NCI-H226 (cell line): ENCODE measurements around the gene MAP2K7.
"Not testable (repeated sequence)": the region's sequence is repeated elsewhere in the genome, so short reads cannot be mapped to it uniquely, and the experiment has no call there.

ENCODE experiments used
- DNase-seq: peaks from one replicate; pipeline ENCODE4 v3.0.0-alpha.2; 2015

MAP2K7 gene

DNA sequence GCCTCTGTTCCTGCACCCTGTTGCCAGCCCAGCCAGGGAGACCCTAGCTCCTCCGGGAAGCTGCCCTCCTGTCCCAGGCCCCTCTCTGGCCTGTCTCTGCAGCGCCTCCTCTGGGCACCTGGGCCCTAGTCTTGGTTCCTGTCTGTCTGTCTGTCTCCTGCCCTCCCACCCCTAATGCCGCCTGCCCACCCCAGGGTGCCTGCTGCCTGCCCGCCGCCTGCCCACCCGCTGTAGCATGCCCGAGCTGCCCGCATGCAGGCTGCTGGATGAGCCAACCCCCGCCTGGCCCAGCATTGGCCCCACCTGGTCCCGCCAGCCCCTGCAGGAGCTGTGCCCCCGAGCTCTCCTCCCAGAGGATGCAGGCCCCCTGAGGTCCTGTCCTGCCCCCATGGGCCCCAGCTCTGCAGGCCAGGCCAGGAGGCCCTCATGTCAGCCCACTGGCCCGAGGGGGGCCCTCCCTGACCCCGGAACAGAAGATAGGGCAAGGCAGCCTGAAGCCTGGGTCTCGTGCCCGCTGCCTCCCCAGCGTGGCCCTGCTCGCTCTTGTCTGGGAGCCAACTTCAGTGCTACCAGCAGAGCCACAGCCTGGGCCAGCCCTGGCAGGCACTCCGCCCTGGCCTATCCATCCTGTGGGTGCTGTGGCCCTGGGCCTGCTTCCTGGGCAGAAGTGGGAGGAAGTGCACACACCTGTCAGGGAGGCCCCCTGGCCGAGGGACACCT, 5.2 kb downstream of the MAP2K7 start:
- DNase-seq, result no peak

DNA sequence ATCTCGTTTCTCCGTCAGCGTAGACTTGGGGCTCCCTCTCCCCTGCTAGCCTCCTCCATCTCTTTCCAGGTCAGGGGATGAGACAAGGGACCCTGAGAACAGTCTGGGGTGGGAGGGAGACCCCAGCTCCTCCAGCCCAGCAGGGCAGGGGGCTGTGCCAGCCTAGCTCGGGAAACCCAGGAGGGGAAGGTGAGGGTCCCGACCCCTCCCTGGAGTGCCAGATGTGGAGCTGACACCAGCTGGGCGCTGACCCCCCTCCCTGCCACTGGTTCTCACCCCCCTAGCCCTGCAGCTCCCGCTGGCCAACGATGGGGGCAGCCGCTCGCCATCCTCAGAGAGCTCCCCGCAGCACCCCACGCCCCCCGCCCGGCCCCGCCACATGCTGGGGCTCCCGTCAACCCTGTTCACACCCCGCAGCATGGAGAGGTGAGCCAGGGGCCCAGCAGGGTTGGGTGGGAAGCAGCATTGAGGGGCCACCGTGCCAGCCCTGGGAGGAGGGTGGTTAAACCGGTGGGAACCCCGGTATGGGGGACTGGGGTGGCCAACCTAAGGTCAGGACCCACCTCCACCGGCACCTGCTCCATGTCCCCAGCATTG, 5.9 kb downstream of the MAP2K7 start:
- DNase-seq, result no peak

GRCh38 chr19:7910321-7911161, 6.9 kb downstream of the MAP2K7 start:
- no peak for DNase-seq

DNA sequence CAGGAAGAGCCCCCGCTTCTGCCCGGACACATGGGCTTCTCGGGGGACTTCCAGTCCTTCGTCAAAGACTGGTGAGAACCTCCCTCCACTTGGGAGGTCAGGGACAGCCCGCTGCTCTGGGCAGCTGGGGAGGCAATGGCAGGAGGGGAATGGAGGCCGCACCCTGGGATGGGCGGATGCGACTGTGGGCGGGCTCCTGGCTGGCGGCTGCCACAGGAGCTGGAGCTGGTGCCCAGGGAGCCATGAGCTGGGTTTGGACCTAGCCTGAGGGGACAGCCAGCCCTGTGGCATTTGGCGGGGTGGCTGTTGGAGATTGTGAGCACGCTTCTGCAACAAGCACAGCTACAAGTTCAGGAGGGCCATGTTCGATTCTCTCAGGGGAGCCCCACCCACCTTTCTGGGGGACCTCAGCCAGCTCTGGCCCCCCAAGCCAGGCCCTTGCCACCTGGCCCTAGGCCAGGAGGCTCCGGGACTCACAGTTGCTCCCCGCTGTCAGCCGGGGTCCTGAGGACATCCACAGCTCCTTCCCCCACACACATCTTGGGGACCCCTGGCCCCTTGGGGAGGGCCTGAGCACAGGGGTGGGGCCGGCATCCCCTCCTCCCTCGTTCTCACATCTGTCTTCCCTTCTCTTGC, 7.9 kb downstream of the MAP2K7 start:
- no peak for DNase-seq

DNA sequence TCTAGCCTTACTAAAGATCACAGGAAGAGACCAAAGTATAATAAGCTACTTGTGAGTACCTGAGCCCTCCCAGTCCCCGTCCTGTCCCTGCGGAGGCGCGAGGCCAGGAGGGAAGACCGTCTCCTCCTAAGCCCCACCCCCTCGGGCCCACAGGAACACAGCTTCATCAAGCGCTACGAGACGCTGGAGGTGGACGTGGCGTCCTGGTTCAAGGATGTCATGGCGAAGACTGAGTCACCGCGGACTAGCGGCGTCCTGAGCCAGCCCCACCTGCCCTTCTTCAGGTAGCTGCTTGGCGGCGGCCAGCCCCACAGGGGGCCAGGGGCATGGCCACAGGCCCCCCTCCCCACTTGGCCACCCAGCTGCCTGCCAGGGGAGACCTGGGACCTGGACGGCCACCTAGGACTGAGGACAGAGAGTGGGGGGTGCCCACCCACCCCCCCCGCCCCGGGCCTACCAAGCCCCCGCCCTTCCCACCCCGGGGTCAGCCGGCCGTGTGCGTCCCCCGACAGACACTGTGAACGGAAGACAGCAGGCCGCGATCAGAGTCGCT, 8.5 kb downstream of the MAP2K7 start:
- no peak for DNase-seq

- no peak for DNase-seq
These were observed 9.3 kb downstream of the MAP2K7 start for GRCh38 chr19:7912697-7913564.

DNA sequence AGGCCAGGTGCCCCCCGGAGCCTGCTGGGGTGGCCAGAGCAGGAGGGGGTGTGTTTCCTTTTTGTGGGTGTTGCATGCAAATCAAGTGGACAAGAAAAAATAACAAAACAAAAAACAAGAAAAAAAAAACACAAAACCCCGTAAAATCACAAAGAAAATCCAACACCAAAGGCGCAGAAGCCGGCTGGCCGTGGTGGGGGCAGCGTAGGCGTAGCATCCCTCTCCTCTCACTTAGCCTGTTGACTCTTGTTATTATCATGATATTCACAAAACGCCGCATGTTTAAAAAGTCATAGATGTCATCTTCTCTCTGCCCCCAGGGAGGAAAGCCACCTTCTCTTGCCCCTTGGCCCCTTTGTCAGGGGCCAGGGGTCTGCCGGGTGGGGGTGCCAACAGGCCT, 10.0 kb downstream of the MAP2K7 start:
- DNase-seq, result no peak

DNA sequence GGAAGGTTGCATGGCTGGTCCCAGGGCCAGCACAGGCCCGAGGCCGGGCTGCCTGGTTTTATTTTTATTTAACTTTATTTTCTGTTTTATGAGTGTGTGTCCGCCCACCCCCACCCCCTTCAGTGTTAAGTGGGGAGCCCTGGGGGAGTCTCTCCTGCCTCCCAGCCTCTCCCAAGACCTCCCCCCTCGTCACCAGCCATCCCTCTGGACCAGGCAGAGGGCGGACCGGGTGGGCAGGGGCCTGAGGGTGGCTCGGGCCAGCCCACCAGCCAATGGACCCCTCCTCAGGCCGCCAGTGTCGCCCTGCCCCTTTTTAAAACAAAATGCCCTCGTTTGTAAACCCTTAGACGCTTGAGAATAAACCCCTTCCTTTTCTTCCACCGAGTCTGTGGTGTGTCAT, 10.4 kb downstream of the MAP2K7 start:
- no peak for DNase-seq

GRCh38 chr19:7914598-7915045, 10.9 kb downstream of the MAP2K7 start, which contains the start of gene TGFBR3L:
Gene TGFBR3L (plus strand): TSS chr19:7914830.
- DNase-seq, result no peak

DNA sequence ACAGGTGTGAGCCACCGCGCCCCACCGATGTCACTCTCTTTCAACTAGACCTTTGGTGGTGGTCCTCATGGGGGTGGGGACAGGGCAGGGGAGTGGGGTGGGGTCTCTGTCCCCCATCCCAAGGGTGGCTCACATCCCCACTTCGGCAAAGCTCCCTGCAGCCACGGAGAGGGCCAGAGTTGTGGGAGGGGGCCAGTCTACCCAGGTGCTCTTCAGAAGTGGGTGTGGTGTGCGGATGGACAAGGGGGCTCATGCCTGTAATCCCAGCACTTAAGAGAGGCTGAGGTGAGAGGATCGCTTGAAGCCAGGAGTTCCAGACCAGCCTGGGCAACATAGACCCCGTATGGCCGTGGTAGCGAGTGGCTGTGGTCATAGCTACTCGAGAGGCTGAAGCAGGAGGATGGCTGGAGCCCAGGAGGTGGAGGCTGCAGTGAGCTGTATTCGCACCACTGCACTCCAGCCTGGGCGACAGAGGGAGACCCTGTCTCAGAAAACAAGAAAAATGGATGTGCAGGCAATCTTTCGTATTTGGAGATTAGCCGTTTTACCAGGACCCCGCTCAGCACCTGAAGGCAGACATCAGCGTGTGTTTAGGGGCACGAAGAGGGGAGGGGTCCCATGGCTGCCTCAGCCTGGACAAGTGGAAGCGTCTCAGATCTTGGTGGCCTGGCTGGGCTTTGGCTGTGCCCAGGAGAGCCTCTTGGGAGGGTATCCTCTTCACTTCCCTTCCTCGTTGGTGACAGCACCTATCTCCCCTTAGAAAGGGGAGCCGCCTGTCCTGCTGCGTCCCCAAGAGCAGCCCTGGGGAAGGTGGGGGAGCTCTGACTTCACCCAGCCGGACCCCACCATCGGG, 11.8 kb downstream of the MAP2K7 start:
- no peak for DNase-seq

- no peak for DNase-seq
These were observed 12.7 kb downstream of the MAP2K7 start for GRCh38 chr19:7916103-7916954.

DNA sequence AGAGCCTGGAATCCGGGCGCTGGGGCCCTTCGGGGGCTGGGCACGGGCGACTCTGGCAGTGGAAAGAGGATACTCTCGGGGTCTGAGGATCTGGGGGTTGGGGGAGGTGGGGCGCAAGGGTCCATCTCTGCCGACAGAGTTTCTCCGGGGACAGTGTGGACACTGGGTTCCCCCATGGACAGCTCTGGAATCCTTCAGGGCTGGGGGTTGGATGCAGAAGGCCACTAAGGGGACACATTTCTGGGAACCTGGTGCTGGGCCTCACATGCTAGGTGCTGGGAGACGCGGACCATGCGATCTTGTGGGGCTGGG, 13.2 kb downstream of the MAP2K7 start:
- no peak for DNase-seq

DNA sequence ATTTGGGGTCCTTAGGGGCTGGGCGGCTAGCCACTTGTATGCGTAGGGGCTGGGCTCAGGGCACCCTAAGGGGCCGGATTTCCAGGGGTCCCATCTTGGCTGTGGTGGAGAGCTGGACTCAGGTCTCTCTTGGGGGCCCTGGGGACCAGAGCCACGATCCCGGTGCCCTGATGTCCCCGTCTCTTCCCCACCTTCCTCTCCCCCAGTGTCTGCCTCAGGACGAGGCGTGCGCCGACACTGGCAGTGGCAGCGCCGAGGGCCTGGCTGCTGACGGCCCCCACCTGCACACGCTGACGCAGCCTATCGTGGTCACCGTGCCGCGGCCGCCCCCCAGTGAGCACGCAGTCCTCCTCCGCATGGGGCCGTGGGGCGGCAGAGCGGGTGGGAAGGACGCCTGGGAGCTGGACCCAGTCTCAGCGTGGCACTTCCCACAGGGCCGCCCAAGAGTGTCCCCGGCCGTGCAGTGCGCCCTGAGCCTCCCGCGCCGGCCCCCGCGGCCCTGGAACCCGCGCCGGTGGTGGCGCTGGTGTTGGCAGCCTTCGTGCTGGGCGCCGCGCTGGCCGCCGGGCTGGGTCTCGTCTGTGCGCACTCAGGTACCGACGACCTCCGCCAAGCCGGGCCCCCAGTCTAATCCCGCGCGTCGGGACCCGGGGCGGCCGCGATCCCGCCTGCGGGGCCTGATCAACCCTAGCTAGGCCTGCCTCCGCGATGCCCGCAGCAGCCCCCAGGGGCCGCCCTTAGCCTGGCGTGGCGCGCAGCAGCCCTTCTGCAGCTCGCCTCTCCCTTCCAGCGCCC, 13.8 kb downstream of the MAP2K7 start:
- DNase-seq, result no peak

DNA sequence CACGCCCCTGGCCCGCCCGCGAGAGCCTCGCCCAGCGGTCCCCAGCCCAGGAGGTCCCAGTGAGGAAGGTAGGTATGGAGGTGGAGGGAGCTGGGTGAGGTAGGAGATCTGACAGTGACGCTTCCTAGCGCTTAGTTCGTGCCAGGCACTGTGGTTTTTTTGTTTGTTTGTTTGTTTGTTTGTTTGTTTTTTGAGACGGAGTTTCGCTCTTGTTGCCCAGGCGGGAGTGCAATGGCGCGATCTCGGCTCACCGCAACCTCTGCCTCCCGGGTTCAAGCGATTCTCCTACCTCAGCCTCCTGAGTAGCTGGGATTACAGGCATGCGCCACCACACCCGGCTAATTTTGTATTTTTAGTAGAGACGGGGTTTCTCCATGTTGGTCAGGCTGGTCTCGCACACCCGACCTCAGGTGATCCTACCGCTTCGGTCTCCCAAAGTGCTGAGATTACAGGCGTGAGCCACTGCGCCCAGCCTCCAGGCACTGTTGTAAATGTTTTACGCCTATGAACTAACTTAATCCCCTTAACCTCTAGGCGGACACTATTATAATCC, 14.5 kb downstream of the MAP2K7 start:
- not testable (repeated sequence) for DNase-seq

DNA sequence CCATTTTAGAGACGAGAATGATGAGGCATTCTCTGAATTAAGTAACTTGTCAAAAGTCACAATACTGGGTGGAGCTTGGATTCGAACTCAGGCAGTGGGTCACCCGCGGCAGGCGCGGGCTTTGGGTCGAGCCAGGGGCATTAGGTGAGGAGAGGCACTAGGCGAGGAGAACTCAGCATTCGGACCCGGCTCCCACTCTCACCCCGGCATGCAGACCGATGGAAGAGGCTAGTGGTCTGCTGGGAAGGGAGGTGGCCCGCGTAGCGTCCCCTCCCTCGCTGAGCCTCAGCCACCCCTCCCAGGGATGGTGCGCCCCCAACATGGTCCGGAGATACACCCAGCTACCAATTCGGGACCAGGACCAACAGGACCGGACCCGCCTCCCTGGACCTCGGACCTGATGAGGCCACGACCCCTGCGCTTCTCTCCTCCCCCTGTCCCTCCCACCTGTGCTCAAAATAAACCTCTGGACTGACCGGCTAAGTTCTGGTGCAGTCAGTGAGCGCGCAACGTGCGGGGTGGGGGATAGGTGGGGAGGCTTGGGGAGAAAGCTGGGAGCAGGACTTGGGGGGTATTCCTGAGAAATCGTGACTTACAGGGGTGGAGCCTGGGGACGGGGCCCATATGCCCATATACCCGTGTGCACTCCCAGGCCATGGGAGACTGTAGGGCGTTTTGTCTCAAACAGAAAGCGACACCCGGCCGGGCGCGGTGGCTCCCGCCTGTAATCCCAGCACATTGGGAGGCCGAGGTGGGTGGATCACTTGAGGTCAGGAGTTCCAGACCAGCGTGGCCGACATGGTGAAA, 15.1 kb downstream of the MAP2K7 start:
- DNase-seq, result no peak

DNA sequence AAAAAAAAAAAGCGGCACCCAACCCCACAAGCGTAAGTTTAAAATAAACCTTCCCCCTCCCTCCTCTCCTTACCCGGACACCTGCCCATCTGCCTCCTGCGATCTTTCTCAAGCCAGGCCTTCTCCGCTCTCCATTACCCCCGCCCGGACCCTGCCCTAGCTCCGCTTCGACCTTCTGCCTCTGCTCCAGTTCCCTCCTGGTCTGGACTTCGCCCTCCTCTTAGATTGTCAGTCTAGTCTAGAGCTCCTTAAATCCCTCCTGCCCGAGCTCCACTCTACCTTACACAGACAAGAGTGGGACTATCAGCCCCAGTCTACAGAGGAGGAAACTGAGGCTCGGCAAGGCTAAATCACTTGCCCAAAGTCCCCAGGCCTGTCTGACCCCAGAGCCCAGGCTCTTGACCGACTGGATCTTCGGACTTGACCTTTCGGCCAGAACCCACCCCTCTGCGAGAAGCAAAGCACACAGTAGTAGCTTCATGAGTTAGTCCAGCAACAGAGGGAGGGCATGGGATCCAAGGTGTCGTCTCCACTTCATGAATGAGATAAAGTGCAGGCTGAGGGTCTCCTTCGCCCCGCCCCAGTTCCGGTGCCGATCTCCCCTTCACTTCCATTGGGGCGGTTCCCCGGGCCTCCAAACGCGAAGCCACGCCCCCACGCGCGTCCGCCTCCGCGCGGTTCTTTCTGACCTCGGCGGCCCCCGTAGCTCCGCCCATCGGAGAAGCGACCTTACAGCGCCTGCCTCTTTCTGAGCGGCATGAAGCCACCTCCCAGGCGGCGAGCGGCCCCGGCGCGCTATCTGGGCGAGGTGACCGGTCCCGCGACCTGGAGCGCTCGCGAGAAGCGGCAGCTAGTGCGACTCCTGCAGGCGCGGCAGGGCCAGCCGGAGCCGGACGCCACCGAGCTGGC, 16.2 kb downstream of the MAP2K7 start, which contains the start of gene SNAPC2:
Gene SNAPC2 (plus strand): TSS at position 729 of the 909 bp plus-strand sequence. CDS start 29 bp downstream, at position 758.
- peak; percentile 80 for DNase-seq
